ENCODE results near the gene TOMT. TPM values are rescaled to one million over a fixed set of nuclear protein-coding genes. Genes with fewer than 3 reads are reported as not detected.

The TOMT gene
- total and polyA plus RNA-seq, 11 donors = 0.23 TPM; not detected in 10

GRCh38 chr11:72122607-72123006 is 16.9 kb downstream of the TOMT start:
- Histone ChIP-seq H3K4me3 (no peak overlapping the region), H3K27me3 (peaks cover 0 to 7% (median 0%) of the 10 kb centered on the region in 9 donors), H3K27ac (no peak overlapping the region), H3K4me1 (no peaks in the 10 kb centered on the region), H3K9me3 (no peaks in the 10 kb centered on the region), H3K36me3 (no peaks in the 10 kb centered on the region)
- intact Hi-C loops (cut with DNase I) = no loop called here
- ATAC-seq = no peak
- WGBS, 4 donors = 78 to 86% (median 84%) methylated on average over 1 of the region's 1 CpG
- TF ChIP-seq, protein P1, sequence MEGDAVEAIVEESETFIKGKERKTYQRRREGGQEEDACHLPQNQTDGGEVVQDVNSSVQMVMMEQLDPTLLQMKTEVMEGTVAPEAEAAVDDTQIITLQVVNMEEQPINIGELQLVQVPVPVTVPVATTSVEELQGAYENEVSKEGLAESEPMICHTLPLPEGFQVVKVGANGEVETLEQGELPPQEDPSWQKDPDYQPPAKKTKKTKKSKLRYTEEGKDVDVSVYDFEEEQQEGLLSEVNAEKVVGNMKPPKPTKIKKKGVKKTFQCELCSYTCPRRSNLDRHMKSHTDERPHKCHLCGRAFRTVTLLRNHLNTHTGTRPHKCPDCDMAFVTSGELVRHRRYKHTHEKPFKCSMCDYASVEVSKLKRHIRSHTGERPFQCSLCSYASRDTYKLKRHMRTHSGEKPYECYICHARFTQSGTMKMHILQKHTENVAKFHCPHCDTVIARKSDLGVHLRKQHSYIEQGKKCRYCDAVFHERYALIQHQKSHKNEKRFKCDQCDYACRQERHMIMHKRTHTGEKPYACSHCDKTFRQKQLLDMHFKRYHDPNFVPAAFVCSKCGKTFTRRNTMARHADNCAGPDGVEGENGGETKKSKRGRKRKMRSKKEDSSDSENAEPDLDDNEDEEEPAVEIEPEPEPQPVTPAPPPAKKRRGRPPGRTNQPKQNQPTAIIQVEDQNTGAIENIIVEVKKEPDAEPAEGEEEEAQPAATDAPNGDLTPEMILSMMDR (IDR thresholded peaks at IDR 0.05) = no peak
- TF ChIP-seq POLR2A (IDR thresholded peaks at IDR 0.05) = no peak
- no peak for DNase-seq

DNA sequence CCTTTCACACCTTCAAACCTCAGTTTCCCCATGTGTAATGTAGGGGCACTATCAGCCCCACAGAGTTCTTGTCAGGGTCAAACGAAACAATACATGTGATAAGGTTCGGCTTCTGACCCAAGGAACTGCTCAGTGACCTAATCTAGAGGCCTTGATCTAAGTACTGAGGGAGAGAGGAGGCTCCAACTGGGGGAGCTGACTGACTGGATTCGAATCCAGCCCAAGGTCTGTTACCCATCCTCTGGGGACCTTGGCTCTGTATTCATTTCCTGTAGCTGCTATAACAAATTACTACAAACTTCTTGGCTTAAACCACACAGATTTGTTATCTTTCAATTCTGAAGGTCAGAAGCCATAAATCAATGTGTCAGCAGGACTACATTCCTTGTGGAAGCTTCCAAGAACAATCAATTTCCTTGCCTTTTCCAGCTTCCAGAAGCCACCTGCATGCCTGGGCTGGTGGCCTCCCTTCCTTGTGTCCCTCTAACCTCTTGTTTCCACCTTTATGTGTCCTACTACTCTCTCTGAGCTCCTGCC is 17.5 kb downstream of the TOMT start:
- TF ChIP-seq, protein P1 (IDR thresholded peaks at IDR 0.05) = no peak
- no peak for TF ChIP-seq POLR2A (IDR thresholded peaks at IDR 0.05)
- intact Hi-C loops (cut with DNase I) = no loop called here
- WGBS, 4 donors = 53 to 65% (median 55%) methylated on average over 3 of the region's 3 CpGs

GRCh38 chr11:72124046-72124445 is 18.3 kb downstream of the TOMT start:
- no peak overlapping the region for H3K27ac ChIP-seq
- no peak for DNase-seq
- H3K9me3 ChIP-seq = peaks cover 0 to 5% (median 0%) of the 10 kb centered on the region in 12 donors
- no peak for ATAC-seq
- H3K36me3 ChIP-seq = no peaks in the 10 kb centered on the region
- H3K4me1 ChIP-seq = no peaks in the 10 kb centered on the region
- TF ChIP-seq, protein P1 (IDR thresholded peaks at IDR 0.05) = no peak
- TF ChIP-seq POLR2A (IDR thresholded peaks at IDR 0.05) = no peak
- intact Hi-C loops (cut with DNase I) = no loop called here
- H3K4me3 ChIP-seq = no peak overlapping the region
- WGBS, 4 donors = 81 to 94% (median 93%) methylated on average over 2 to 6 of the region's 6 CpGs
- H3K27me3 ChIP-seq = peaks cover 0 to 3% (median 0%) of the 10 kb centered on the region in 9 donors

More for the DNA sequence above, 17.5 kb downstream of the TOMT start:
- H3K27me3 ChIP-seq = peaks cover 0 to 3% (median 0%) of the 10 kb centered on the region in 9 donors
- no peak for ATAC-seq
- H3K4me1 ChIP-seq = no peaks in the 10 kb centered on the region
- H3K9me3 ChIP-seq = peaks cover 0 to 3% (median 0%) of the 10 kb centered on the region in 12 donors
- no peak for DNase-seq
- H3K36me3 ChIP-seq = no peaks in the 10 kb centered on the region
- no peak overlapping the region for H3K27ac ChIP-seq
- no peak overlapping the region for H3K4me3 ChIP-seq

DNA sequence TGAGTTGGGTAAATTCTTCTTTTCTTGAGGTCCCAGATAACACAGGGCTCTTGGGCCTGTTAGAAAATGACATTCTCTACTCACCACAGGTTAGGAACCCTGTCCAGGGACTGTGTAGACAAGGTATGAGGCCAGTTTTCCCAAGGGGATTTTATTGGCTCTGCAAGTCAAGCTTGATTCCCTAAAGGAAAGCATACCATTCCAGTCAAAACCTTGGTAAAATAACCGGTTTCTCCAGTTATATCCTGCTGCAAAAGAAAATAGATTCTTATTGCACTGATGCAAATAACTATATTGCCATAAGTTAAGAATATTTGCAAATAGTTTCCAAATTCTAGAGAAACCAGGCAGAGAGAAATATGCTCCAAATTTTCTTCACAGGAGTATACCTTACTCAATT is 20.2 kb downstream of the TOMT start:
- no peak for ATAC-seq

More for the DNA sequence above, 20.2 kb downstream of the TOMT start:
- Histone ChIP-seq H3K27me3 (peaks cover 0 to 1% (median 0%) of the 10 kb centered on the region in 9 donors), H3K4me1 (no peaks in the 10 kb centered on the region), H3K4me3 (no peak overlapping the region), H3K36me3 (no peaks in the 10 kb centered on the region), H3K27ac (no peak overlapping the region), H3K9me3 (peaks cover 0 to 5% (median 0%) of the 10 kb centered on the region in 12 donors)
- WGBS, 4 donors = 49 to 74% (median 62%) methylated on average over 1 of the region's 1 CpG
- no peak for DNase-seq
- TF ChIP-seq POLR2A (IDR thresholded peaks at IDR 0.05) = no peak
- TF ChIP-seq, protein P1 (IDR thresholded peaks at IDR 0.05) = no peak
- intact Hi-C loops (cut with DNase I) = no loop called here

Measured in heart left ventricle (tissue), 16 donors.